Lower lobe of right lung (tissue), 2 donors: Measurements from ENCODE around the gene TSHZ3. TPM values are rescaled to one million over a fixed set of nuclear protein-coding genes. Genes with fewer than 3 reads are reported as not detected.
A peak's percentile ranks its signal among the peaks of the same experiment; 100 is the strongest.

ENCODE experiments used
- ATAC-seq, 2 donors: fragments of 200-7000 bp; cut with Tn5 transposase; one replicate each; pipeline ENCODE4 v1.9.1; 2020 to 2022; ENCODE audit warnings: mild to moderate bottlenecking in 2 of 2, moderate library complexity in 2 of 2
- DNase-seq: peaks from one replicate; pipeline ENCODE4 v3.0.0-alpha.2; 2020
- H3K27ac ChIP-seq: fragments of 200-600 bp; one replicate; pipeline ENCODE4 v1.8.0; 2022
- H3K27me3 ChIP-seq: fragments of 200-600 bp; one replicate; pipeline ENCODE4 v1.8.0; 2022; ENCODE audit warnings: low read depth
- H3K36me3 ChIP-seq: fragments of 200-600 bp; one replicate; pipeline ENCODE4 v1.8.0; 2022; ENCODE audit warnings: mild to moderate bottlenecking
- H3K4me1 ChIP-seq: fragments of 200-600 bp; one replicate; pipeline ENCODE4 v1.8.0; 2022
- H3K4me3 ChIP-seq: fragments of 200-600 bp; one replicate; pipeline ENCODE4 v1.8.0; 2022; ENCODE audit warnings: mild to moderate bottlenecking
- H3K9me3 ChIP-seq: fragments of 200-600 bp; one replicate; pipeline ENCODE4 v1.8.0; 2022
- CTCF ChIP-seq: fragments of 200-600 bp; IDR thresholded peaks from one replicate; pipeline ENCODE4 v1.8.0; 2022; ENCODE audit warnings: antibody characterized with exemption, mild to moderate bottlenecking
- intact Hi-C: fragments of 100-400 bp; cut with DNase I; formaldehyde crosslinking; loops from one replicate; pipeline ENCODE4 v1.11.0; 2022
- long read RNA-seq: library from polyadenylated mRNA; unstranded; transcript quantifications from one replicate; pipeline ENCODE4 v2.0.0, GENCODE V29; 2021
- total RNA-seq: library from RNA; stranded (reverse); fragmentation: NEBNext Ultra II Directional; extraction: Animal tissue kit (Norgen Biotek cat#: 25700); gene quantifications from one replicate; pipeline ENCODE4 v1.2.1, GENCODE V29; 2021
- donor health status: DM: no; HTN: yes; CAD: no; lungs with severe emphysema.

The TSHZ3 gene
- 5.7 TPM for total RNA-seq
- long read RNA-seq, full-length matches to known transcripts = 2 of 15 reads
- long read RNA-seq, partial matches to known transcripts = 0 of 15 reads
- long read RNA-seq, other reads (novel, unspliced or antisense) = 13 of 15 reads

GRCh38 chr19:31349160-31349881 lies at the start of gene TSHZ3:
Gene TSHZ3, minus strand, starts transcription at chr19:31349436. Its CDS starts 217 bp downstream, at chr19:31349219.
- intact Hi-C loops = no loop called here
- Histone ChIP-seq H3K27me3 (peaks cover 47% of the 10 kb centered on the region), H3K4me3 (peak within 1 kb of the TSS; percentile 88), H3K4me1 (peaks cover 31% of the 10 kb centered on the region), H3K36me3 (no peaks in the 10 kb centered on the region), H3K9me3 (no peaks in the 10 kb centered on the region), H3K27ac (peak within 1 kb of the TSS; percentile 88)
- no peak for TF ChIP-seq CTCF
- DNase-seq = peak; percentile 77
- ATAC-seq = peak; percentile 60 to 68

- ATAC-seq = no peak
- Histone ChIP-seq H3K27ac (no peak overlapping the region), H3K36me3 (no peaks in the 10 kb centered on the region), H3K4me3 (no peak overlapping the region), H3K9me3 (no peaks in the 10 kb centered on the region), H3K27me3 (no peaks in the 10 kb centered on the region), H3K4me1 (no peaks in the 10 kb centered on the region)
- intact Hi-C loops = no loop called here
- DNase-seq = no peak
- no peak for TF ChIP-seq CTCF
Observed at GRCh38 chr19:31397308-31397707, 48.1 kb upstream of the TSHZ3 start.

- ATAC-seq (no peak), DNase-seq (no peak)
- no peaks in the 10 kb centered on the region for H3K27me3 ChIP-seq
- intact Hi-C loops = no loop called here
- no peak overlapping the region for H3K27ac ChIP-seq
- no peak for TF ChIP-seq CTCF
- H3K9me3 ChIP-seq = no peaks in the 10 kb centered on the region
- H3K4me1 ChIP-seq = no peaks in the 10 kb centered on the region
- H3K4me3 ChIP-seq = no peak overlapping the region
- H3K36me3 ChIP-seq = no peaks in the 10 kb centered on the region
Observed at GRCh38 chr19:31392464-31392863, 43.2 kb upstream of the TSHZ3 start.

GRCh38 chr19:31391518-31391917 lies 42.3 kb upstream of the TSHZ3 start:
- H3K36me3 ChIP-seq = no peaks in the 10 kb centered on the region
- DNase-seq (no peak), ATAC-seq (no peak)
- H3K4me3 ChIP-seq = no peak overlapping the region
- TF ChIP-seq CTCF = no peak
- H3K4me1 ChIP-seq = no peaks in the 10 kb centered on the region
- H3K27me3 ChIP-seq = no peaks in the 10 kb centered on the region
- intact Hi-C loops = no loop called here
- no peaks in the 10 kb centered on the region for H3K9me3 ChIP-seq
- no peak overlapping the region for H3K27ac ChIP-seq

- H3K4me1 ChIP-seq = no peaks in the 10 kb centered on the region
Observed at GRCh38 chr19:31390711-31391110, 41.5 kb upstream of the TSHZ3 start.

More at GRCh38 chr19:31390711-31391110, 41.5 kb upstream of the TSHZ3 start:
- no peak for TF ChIP-seq CTCF
- ATAC-seq (no peak), DNase-seq (no peak)
- Histone ChIP-seq H3K27ac (no peak overlapping the region), H3K9me3 (no peaks in the 10 kb centered on the region), H3K36me3 (no peaks in the 10 kb centered on the region), H3K27me3 (no peaks in the 10 kb centered on the region), H3K4me3 (no peak overlapping the region)
- intact Hi-C loops = no loop called here
